K562 (cell line): Measurements from ENCODE around the gene LMF2. TPM values are rescaled to one million over a fixed set of nuclear protein-coding genes. Genes with fewer than 3 reads are reported as not detected.

ENCODE experiments used
- CREBBP ChIP-seq: IDR thresholded peaks from one replicate; pipeline ENCODE4 v1.6.1; 2012; ENCODE audit warnings: low read depth, mild to moderate bottlenecking, control low read depth, inconsistent platforms, low read length
- E2F3 ChIP-seq: fragments of 250-450 bp; sonication (Bioruptor Pico); IDR thresholded peaks from 2 replicates; pipeline ENCODE4 v1.4.0; 2020; ENCODE audit warnings: mild to moderate bottlenecking
- ELF2 ChIP-seq: fragments of 250-450 bp; sonication (Bioruptor Pico); IDR thresholded peaks from 2 replicates; pipeline ENCODE4 v1.5.0; 2021; ENCODE audit warnings: mild to moderate bottlenecking
- FOXA1 ChIP-seq: fragments of 450-650 bp; IDR thresholded peaks from 2 replicates; pipeline ENCODE4 v1.6.1; 2016; ENCODE audit warnings: mild to moderate bottlenecking, borderline replicate concordance
- HDAC6 ChIP-seq: IDR thresholded peaks from 2 replicates; pipeline ENCODE4 v1.6.1; 2012; ENCODE audit warnings: low read depth, mild to moderate bottlenecking, control low read depth, inconsistent platforms, low read length, moderate library complexity
- KHSRP ChIP-seq: fragments of 450-650 bp; IDR thresholded peaks from 2 replicates; pipeline ENCODE4 v1.6.1; 2017
- MCM7 ChIP-seq, 2 experiments: fragments of 450-650 bp; IDR thresholded peaks; 2 replicates each; pipeline ENCODE4 v1.6.1; 2016 to 2018
- MTA1 ChIP-seq: fragments of 450-650 bp; IDR thresholded peaks from 2 replicates; pipeline ENCODE4 v1.6.1; 2017; ENCODE audit warnings: borderline replicate concordance
- NBN ChIP-seq: fragments of 450-650 bp; IDR thresholded peaks from 2 replicates; pipeline ENCODE4 v1.6.1; 2016; ENCODE audit warnings: low read depth, mild to moderate bottlenecking
- NONO ChIP-seq, 2 experiments: fragments of 200-400 bp in 1 of 2; fragments of 450-650 bp in 1 of 2; formaldehyde crosslinking in 1 of 2; IDR thresholded peaks; 2 replicates each; pipeline ENCODE4 v1.6.1; 2017; ENCODE audit warnings: low read depth in 2 of 2, mild to moderate bottlenecking in 2 of 2, moderate library complexity in 2 of 2, low read length in 1 of 2
- NR2C2 ChIP-seq, 2 experiments: fragments of 200-800 bp in 1 of 2; sonication (Bioruptor generic) in 1 of 2; sonication (generic) in 1 of 2; formaldehyde crosslinking in 1 of 2; IDR thresholded peaks; 2 replicates each; pipeline versions ENCODE4 v1.6.1 to v1.8.0; 2016 to 2022; ENCODE audit warnings: mild to moderate bottlenecking in 1 of 2, missing compliant biosample characterization in 1 of 2, missing genetic modification characterization in 1 of 2, missing genetic modification reagents in 1 of 2
- NUFIP1 ChIP-seq: fragments of 450-650 bp; IDR thresholded peaks from 2 replicates; pipeline ENCODE4 v1.6.1; 2018; ENCODE audit not compliant: partially characterized antibody
- PHF8 ChIP-seq: fragments of 200-600 bp; sonication (generic); IDR thresholded peaks from 2 replicates; pipeline ENCODE4 v1.6.1; 2012; ENCODE audit warnings: mixed run types, mild to moderate bottlenecking, inconsistent platforms, low read length, moderate library complexity, borderline replicate concordance
- PTRF ChIP-seq: fragments of 450-650 bp; IDR thresholded peaks from 2 replicates; pipeline ENCODE4 v1.6.1; 2016; ENCODE audit warnings: mild to moderate bottlenecking, missing genetic modification characterization, missing compliant biosample characterization
- SIN3B ChIP-seq: fragments of 450-650 bp; IDR thresholded peaks from 2 replicates; pipeline ENCODE4 v1.6.1; 2017; ENCODE audit warnings: low read depth, mild to moderate bottlenecking, moderate library complexity
- SMARCB1 ChIP-seq: IDR thresholded peaks from 2 replicates; pipeline ENCODE4 v1.6.1; 2011; ENCODE audit warnings: improper control_type of control experiment, low read depth; ENCODE audit not compliant: insufficient read length
- SNAPC5 ChIP-seq: fragments of 250-450 bp; sonication (Bioruptor Pico); IDR thresholded peaks from 2 replicates; pipeline ENCODE4 v1.8.0; 2021; ENCODE audit warnings: moderate library complexity, mild to moderate bottlenecking, inconsistent platforms
- TOE1 ChIP-seq, 2 experiments: fragments of 450-650 bp in 1 of 2; sonication (generic) in 1 of 2; formaldehyde crosslinking in 1 of 2; IDR thresholded peaks; 2 replicates each; pipeline versions ENCODE4 v1.7.1 to v1.8.0; 2016 to 2022; ENCODE audit warnings: borderline replicate concordance in 2 of 2, mild to moderate bottlenecking in 2 of 2, antibody characterized with exemption in 1 of 2, inconsistent platforms in 1 of 2, low read depth in 1 of 2, missing genetic modification reagents in 1 of 2, moderate library complexity in 1 of 2
- ZBTB1 ChIP-seq: sonication (generic); formaldehyde crosslinking; IDR thresholded peaks from 2 replicates; pipeline ENCODE4 v1.8.1; 2023; ENCODE audit warnings: missing genetic modification reagents, low read depth, mild to moderate bottlenecking, borderline replicate concordance
- ZNF274 ChIP-seq: IDR thresholded peaks from 2 replicates; pipeline ENCODE4 v1.6.1; 2011; ENCODE audit warnings: low read depth, mild to moderate bottlenecking, low read length, moderate library complexity, borderline replicate concordance
- ZNF3 ChIP-seq: fragments of 250-450 bp; sonication (Bioruptor Pico); IDR thresholded peaks from 2 replicates; pipeline ENCODE4 v1.5.0; 2021; ENCODE audit warnings: mild to moderate bottlenecking, moderate library complexity
- ZNF41 ChIP-seq: fragments of 250-450 bp; sonication (Bioruptor Pico); conservative IDR thresholded peaks from 2 replicates; pipeline ENCODE4 v1.4.0; 2020; ENCODE audit warnings: mild to moderate bottlenecking
- polyA plus RNA-seq, 8 experiments: library from polyadenylated mRNA; depleted of rRNA in 4 of 8; stranded (reverse) in 5 of 8; unstranded in 3 of 8; fragments of >200 nt; fragmentation: Nextera tagmentation in 2 of 8; fragmentation: Illumina TruSeq in 1 of 8; extraction: Ambion mirVana in 2 of 8; extraction: Trizol in 1 of 8; gene quantifications; 2 replicates each; pipeline versions ENCODE4 v1.2.1 to v1.2.3, GENCODE V29; 2011 to 2014; ENCODE audit warnings: inconsistent platforms in 1 of 8, missing spikeins in 1 of 8
- total RNA-seq, 7 experiments: library from RNA; depleted of rRNA in 6 of 7; stranded (reverse); fragments of >200 nt in 6 of 7; fragmentation: Illumina TruSeq in 2 of 7; extraction: Trizol in 2 of 7; gene quantifications; 2 replicates each; pipeline versions ENCODE4 v1.2.1 to v1.2.3, GENCODE V29; 2011 to 2021; ENCODE audit warnings: low replicate concordance in 1 of 7
- TF ChIP-seq, protein P1 (sequence below), 2 experiments: IDR thresholded peaks in 1 of 2; conservative IDR thresholded peaks in 1 of 2; 2 replicates each; pipeline ENCODE4 v1.6.1; 2016; ENCODE audit warnings: low read depth in 2 of 2, mild to moderate bottlenecking in 1 of 2, missing compliant biosample characterization in 1 of 2, missing genetic modification characterization in 1 of 2, moderate library complexity in 1 of 2
- TF ChIP-seq, protein P2 (sequence below): fragments of 450-650 bp; formaldehyde crosslinking; IDR thresholded peaks from 2 replicates; pipeline ENCODE4 v1.4.0; 2022; ENCODE audit warnings: mild to moderate bottlenecking, moderate library complexity

Gene LMF2
- total and polyA plus RNA-seq, 9 of the 15 experiments (the other 6 are each of a cell fraction or from before 2014, with no cell fraction given): 0.08 to 37.1 (median 7.6) TPM

- TF ChIP-seq, protein P1, sequence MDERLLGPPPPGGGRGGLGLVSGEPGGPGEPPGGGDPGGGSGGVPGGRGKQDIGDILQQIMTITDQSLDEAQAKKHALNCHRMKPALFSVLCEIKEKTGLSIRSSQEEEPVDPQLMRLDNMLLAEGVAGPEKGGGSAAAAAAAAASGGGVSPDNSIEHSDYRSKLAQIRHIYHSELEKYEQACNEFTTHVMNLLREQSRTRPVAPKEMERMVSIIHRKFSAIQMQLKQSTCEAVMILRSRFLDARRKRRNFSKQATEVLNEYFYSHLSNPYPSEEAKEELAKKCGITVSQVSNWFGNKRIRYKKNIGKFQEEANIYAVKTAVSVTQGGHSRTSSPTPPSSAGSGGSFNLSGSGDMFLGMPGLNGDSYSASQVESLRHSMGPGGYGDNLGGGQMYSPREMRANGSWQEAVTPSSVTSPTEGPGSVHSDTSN (CRISPR knock-in tag; IDR thresholded peaks at IDR 0.05; ENCODE audit: low read depth): no peak
- TF ChIP-seq, protein P1 (tag; conservative IDR thresholded peaks at IDR 0.05; ENCODE audit: low read depth): peak; percentile 60
- TF ChIP-seq SNAPC5 (no peak), TOE1 (IDR thresholded peaks at IDR 0.05; ENCODE audit: borderline replicate concordance) (0 out of 2 replicates have a peak, but pooled peaks have one; percentile 49), TOE1 (CRISPR knock-in tag; IDR thresholded peaks at IDR 0.05; ENCODE audit: borderline replicate concordance, low read depth) (no peak), CREBBP (no peak), SIN3B (peak; percentile 99), ELF2 (CRISPR knock-in tag) (no peak), ZNF3 (no peak), PHF8 (peak; percentile 66; the same call in 1 of the 2 replicates), MCM7 (IDR thresholded peaks at IDR 0.05) (no peak), ZBTB1 (no peak), NR2C2 (CRISPR knock-in tag; IDR thresholded peaks at IDR 0.05) (no peak), NR2C2 (tag; IDR thresholded peaks at IDR 0.05) (peak; percentile 77; the same call in 1 of the 2 replicates), HDAC6 (no peak), ZNF41 (CRISPR knock-in tag) (no peak), KHSRP (peak; percentile 58; the same call in 1 of the 2 replicates), MTA1 (peak; percentile 97), NBN (0 out of 2 replicates have a peak, but pooled peaks have one; percentile 59), PTRF (no peak), FOXA1 (no peak), SMARCB1 (no peak), NONO (IDR thresholded peaks at IDR 0.05; ENCODE audit: low read depth in 2 of 2, low read length in 1 of 2) (peak in 1 of 2 experiments; percentile 70; a peak in 1 of 4 replicates), ZNF274 (no peak), E2F3 (CRISPR knock-in tag) (peak; percentile 97), NUFIP1 (no peak)
- TF ChIP-seq, protein P2, sequence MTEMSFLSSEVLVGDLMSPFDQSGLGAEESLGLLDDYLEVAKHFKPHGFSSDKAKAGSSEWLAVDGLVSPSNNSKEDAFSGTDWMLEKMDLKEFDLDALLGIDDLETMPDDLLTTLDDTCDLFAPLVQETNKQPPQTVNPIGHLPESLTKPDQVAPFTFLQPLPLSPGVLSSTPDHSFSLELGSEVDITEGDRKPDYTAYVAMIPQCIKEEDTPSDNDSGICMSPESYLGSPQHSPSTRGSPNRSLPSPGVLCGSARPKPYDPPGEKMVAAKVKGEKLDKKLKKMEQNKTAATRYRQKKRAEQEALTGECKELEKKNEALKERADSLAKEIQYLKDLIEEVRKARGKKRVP (CRISPR knock-in tag): no peak
Observed at GRCh38 chr22:50507991-50508884, 736 bp upstream of the LMF2 start, which contains the start of gene NCAPH2 (continued).
